ENCODE measurements around the gene PTPA.

DNA sequence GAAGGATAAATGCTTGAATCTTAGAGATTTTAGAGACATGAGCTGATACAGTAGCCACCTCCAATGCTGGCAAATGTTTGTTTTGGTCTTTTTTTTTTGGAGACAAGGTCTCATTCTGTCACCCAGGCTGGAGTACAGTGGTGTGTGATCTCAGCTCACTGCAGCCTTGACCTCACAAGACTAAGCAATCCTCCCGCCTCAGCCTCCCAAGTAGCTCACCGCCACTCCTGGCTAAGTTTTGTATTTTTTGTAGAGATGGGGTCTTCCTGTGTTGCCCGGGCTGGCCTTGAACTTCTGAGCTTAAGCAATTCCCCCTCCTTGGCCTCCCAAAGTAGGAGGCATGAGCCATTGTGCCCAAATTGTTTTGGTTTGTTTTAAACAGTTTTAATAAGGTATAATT lies 37.1 kb upstream of the PTPA start:
- TF ChIP-seq, protein P1, sequence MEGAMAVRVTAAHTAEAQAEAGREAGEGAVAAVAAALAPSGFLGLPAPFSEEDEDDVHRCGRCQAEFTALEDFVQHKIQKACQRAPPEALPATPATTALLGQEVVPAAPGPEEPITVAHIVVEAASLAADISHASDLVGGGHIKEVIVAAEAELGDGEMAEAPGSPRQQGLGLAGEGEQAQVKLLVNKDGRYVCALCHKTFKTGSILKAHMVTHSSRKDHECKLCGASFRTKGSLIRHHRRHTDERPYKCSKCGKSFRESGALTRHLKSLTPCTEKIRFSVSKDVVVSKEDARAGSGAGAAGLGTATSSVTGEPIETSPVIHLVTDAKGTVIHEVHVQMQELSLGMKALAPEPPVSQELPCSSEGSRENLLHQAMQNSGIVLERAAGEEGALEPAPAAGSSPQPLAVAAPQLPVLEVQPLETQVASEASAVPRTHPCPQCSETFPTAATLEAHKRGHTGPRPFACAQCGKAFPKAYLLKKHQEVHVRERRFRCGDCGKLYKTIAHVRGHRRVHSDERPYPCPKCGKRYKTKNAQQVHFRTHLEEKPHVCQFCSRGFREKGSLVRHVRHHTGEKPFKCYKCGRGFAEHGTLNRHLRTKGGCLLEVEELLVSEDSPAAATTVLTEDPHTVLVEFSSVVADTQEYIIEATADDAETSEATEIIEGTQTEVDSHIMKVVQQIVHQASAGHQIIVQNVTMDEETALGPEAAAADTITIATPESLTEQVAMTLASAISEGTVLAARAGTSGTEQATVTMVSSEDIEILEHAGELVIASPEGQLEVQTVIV (CRISPR knock-in tag; IDR thresholded peaks at IDR 0.05; ENCODE audit: borderline replicate concordance), result no peak
- no peak for TF ChIP-seq PKNOX1 (IDR thresholded peaks at IDR 0.05)
- TF ChIP-seq ZBTB7A (IDR thresholded peaks at IDR 0.05; ENCODE audit: borderline replicate concordance, control insufficient read depth, low read depth, low read length), result no peak
- no peak for TF ChIP-seq TAF1 (IDR thresholded peaks at IDR 0.05; ENCODE audit: control insufficient read depth, extremely low read depth, insufficient read depth, low read length, severe bottlenecking)
- TF ChIP-seq MAZ (CRISPR knock-in tag; conservative IDR thresholded peaks at IDR 0.05 in 1 of 2, IDR thresholded peaks at IDR 0.05 in 1 of 2), result no peak
- TF ChIP-seq HDAC2 (IDR thresholded peaks at IDR 0.05), result no peak
- TF ChIP-seq DNMT1 (IDR thresholded peaks at IDR 0.05), result no peak
- TF ChIP-seq MAX (CRISPR knock-in tag; IDR thresholded peaks at IDR 0.05), result no peak
- TF ChIP-seq NR2C2 (CRISPR knock-in tag; IDR thresholded peaks at IDR 0.05), result no peak
- TF ChIP-seq NR2C2 (tag; IDR thresholded peaks at IDR 0.05), result no peak
